A549 (cell line): ENCODE data around the gene RASGRP1. TPM values are rescaled to one million over a fixed set of nuclear protein-coding genes. Genes with fewer than 3 reads are reported as not detected.

Experiments
- ATAC-seq, 2 experiments: fragments of 200-7000 bp in 1 of 2; fragments of >200 bp in 1 of 2; cut with Nextera tagmentation in 1 of 2; cut with Tn5 transposase in 1 of 2; 3 replicates each; pipeline versions ENCODE4 v1.8.0 to v1.9.1; 2018 to 2020; ENCODE audit warnings: mild to moderate bottlenecking in 1 of 2, moderate library complexity in 1 of 2
- CTCF ChIA-PET: fragments of 300-600 bp; sonication (Branson Sonifier 250); formaldehyde crosslinking; extraction: SDS; loops from one replicate; lab custom pipeline; 2021; ENCODE audit warnings: antibody characterized with exemption, inconsistent platforms; lab: Yijun Ruan, JAX
- POLR2A ChIA-PET: fragments of 350-600 bp; formaldehyde crosslinking; extraction: SDS; loops from one replicate; lab custom pipeline; 2021; ENCODE audit warnings: antibody characterized with exemption, inconsistent platforms; lab: Yijun Ruan, JAX
- DNase-seq, 2 experiments: peaks; one replicate each; pipeline versions ENCODE4 v3.0.0 to v3.0.0-alpha.2; 2011 to 2016; ENCODE audit warnings: low read depth in 1 of 2, low spot score in 1 of 2
- FAIRE-seq: peaks from 2 replicates; lab custom pipeline; 2011; peaks lifted over from hg19 to GRCh38; lab: Jason Lieb, UNC
- H3K27ac ChIP-seq, 2 experiments: fragments of >200 bp; sonication (Bioruptor Twin); formaldehyde crosslinking; 3 replicates each; pipeline ENCODE4 v1.5.1; 2016 to 2017
- H3K4me1 ChIP-seq: fragments of >200 bp; sonication (Bioruptor Twin); formaldehyde crosslinking; 3 replicates; pipeline ENCODE4 v1.6.1; 2016
- H3K4me2 ChIP-seq: fragments of >200 bp; sonication (Bioruptor Twin); formaldehyde crosslinking; 3 replicates; pipeline ENCODE4 v1.6.1; 2016
- H3K4me3 ChIP-seq: fragments of >200 bp; sonication (Bioruptor Twin); formaldehyde crosslinking; 3 replicates; pipeline ENCODE4 v1.5.1; 2016
- H3K9me3 ChIP-seq: fragments of >200 bp; sonication (Bioruptor Twin); formaldehyde crosslinking; 3 replicates; pipeline ENCODE4 v1.6.1; 2016
- CBX2 ChIP-seq: fragments of 200-600 bp; sonication (generic); IDR thresholded peaks from 2 replicates; pipeline ENCODE4 v1.6.1; 2016; ENCODE audit warnings: low read depth, mild to moderate bottlenecking, borderline replicate concordance
- EHF ChIP-seq: fragments of 250-450 bp; sonication (Bioruptor Pico); IDR thresholded peaks from 2 replicates; pipeline ENCODE4 v1.5.0; 2020; ENCODE audit warnings: mild to moderate bottlenecking
- EHMT2 ChIP-seq: fragments of 200-600 bp; sonication (generic); IDR thresholded peaks from 2 replicates; pipeline ENCODE4 v1.6.1; 2016; ENCODE audit warnings: antibody characterized with exemption, low read depth, mild to moderate bottlenecking, moderate library complexity
- EP300 ChIP-seq, 2 experiments: fragments of >200 bp; sonication (Bioruptor Twin); formaldehyde crosslinking; IDR thresholded peaks; 2 replicates in 1 of 2; 3 replicates in 1 of 2; pipeline ENCODE4 v1.6.1; 2016 to 2017
- FOSL2 ChIP-seq, 2 experiments: fragments of 450-650 bp in 1 of 2; fragments of >200 bp in 1 of 2; sonication (Bioruptor Twin) in 1 of 2; formaldehyde crosslinking; IDR thresholded peaks; 2 replicates each; pipeline versions ENCODE4 v1.5.0 to v1.6.1; 2016 to 2020; ENCODE audit warnings: mild to moderate bottlenecking in 1 of 2, moderate library complexity in 1 of 2
- GATA3 ChIP-seq: IDR thresholded peaks from 2 replicates; pipeline ENCODE4 v1.6.1; 2012; ENCODE audit warnings: borderline replicate concordance
- HEYL ChIP-seq: fragments of 250-450 bp; sonication (Bioruptor Pico); IDR thresholded peaks from 2 replicates; pipeline ENCODE4 v1.8.0; 2021; ENCODE audit warnings: mild to moderate bottlenecking, moderate library complexity
- HOXB13 ChIP-seq: fragments of 250-450 bp; sonication (Bioruptor Pico); IDR thresholded peaks from 2 replicates; pipeline ENCODE4 v1.5.0; 2020; ENCODE audit warnings: low read depth, mild to moderate bottlenecking, moderate library complexity
- HOXB5 ChIP-seq: fragments of 250-450 bp; sonication (Bioruptor Pico); IDR thresholded peaks from 2 replicates; pipeline ENCODE4 v1.5.0; 2020; ENCODE audit warnings: mild to moderate bottlenecking, moderate library complexity
- JUN ChIP-seq, 2 experiments: fragments of >200 bp; sonication (Bioruptor Twin); formaldehyde crosslinking; IDR thresholded peaks; 2 replicates in 1 of 2; 3 replicates in 1 of 2; pipeline ENCODE4 v1.6.1; 2016 to 2017
- JUNB ChIP-seq: fragments of >200 bp; sonication (Bioruptor Twin); formaldehyde crosslinking; IDR thresholded peaks from 2 replicates; pipeline ENCODE4 v1.6.1; 2016
- MAFK ChIP-seq: fragments of 450-650 bp; IDR thresholded peaks from 2 replicates; pipeline ENCODE4 v1.6.1; 2014; ENCODE audit not compliant: partially characterized antibody
- NFE2L2 ChIP-seq: fragments of 150-350 bp; conservative IDR thresholded peaks from 2 replicates; pipeline ENCODE4 v1.6.1; 2014; ENCODE audit warnings: low read length
- NPAS2 ChIP-seq: fragments of 250-450 bp; sonication (Bioruptor Pico); IDR thresholded peaks from 2 replicates; pipeline ENCODE4 v1.8.0; 2022; ENCODE audit warnings: mild to moderate bottlenecking, moderate library complexity, borderline replicate concordance
- NR3C1 ChIP-seq: fragments of >200 bp; sonication (Bioruptor Twin); formaldehyde crosslinking; IDR thresholded peaks from 3 replicates; pipeline ENCODE4 v1.6.1; 2017
- PHF8 ChIP-seq: fragments of 200-600 bp; sonication (generic); IDR thresholded peaks from 2 replicates; pipeline ENCODE4 v1.6.1; 2016; ENCODE audit warnings: low read depth, mild to moderate bottlenecking, antibody characterized with exemption, moderate library complexity, borderline replicate concordance
- RARB ChIP-seq: fragments of 250-450 bp; sonication (Bioruptor Pico); IDR thresholded peaks from 2 replicates; pipeline ENCODE4 v1.8.0; 2021; ENCODE audit warnings: mild to moderate bottlenecking, moderate library complexity
- RNF2 ChIP-seq: fragments of 200-600 bp; sonication (generic); IDR thresholded peaks from 2 replicates; pipeline ENCODE4 v1.6.1; 2016; ENCODE audit warnings: low read depth, mild to moderate bottlenecking, antibody characterized with exemption, moderate library complexity, borderline replicate concordance
- TP53 ChIP-seq: fragments of 250-450 bp; sonication (Bioruptor Pico); IDR thresholded peaks from 2 replicates; pipeline ENCODE4 v1.5.0; 2021; ENCODE audit warnings: mild to moderate bottlenecking, moderate library complexity
- ZC3H11A ChIP-seq: fragments of 450-650 bp; IDR thresholded peaks from 2 replicates; pipeline ENCODE4 v1.6.1; 2014; ENCODE audit warnings: antibody characterized with exemption, mild to moderate bottlenecking
- ZNF302 ChIP-seq: fragments of 250-450 bp; sonication (Bioruptor Pico); IDR thresholded peaks from 2 replicates; pipeline ENCODE4 v1.9.0; 2021; ENCODE audit warnings: inconsistent platforms, mild to moderate bottlenecking, moderate library complexity
- WGBS: methylation state at CpG from one replicate; pipeline ENCODE4 v1.1.6; 2017; ENCODE audit errors: missing lambda C conversion rate; 5-methylcytosine and 5-hydroxymethylcytosine counted together
- polyA plus RNA-seq, 4 experiments: library from polyadenylated mRNA; depleted of rRNA in 3 of 4; stranded (reverse); fragments of >200 nt; fragmentation: RNase III in 1 of 4; extraction: RNeasy Plus Mini Kit Qiagen cat#74134 plus additional on column Dnase treatment in 1 of 4; gene quantifications; 2 replicates in 3 of 4; 3 replicates in 1 of 4; pipeline ENCODE4 v1.2.3, GENCODE V29; 2011 to 2017
- TF ChIP-seq, protein P1 (sequence below): IDR thresholded peaks from 2 replicates; pipeline ENCODE4 v1.6.1; 2012; ENCODE audit warnings: low read depth, borderline replicate concordance
- TF ChIP-seq, protein P2 (sequence below): fragments of >200 bp; sonication (Bioruptor Twin); formaldehyde crosslinking; IDR thresholded peaks from 3 replicates; pipeline ENCODE4 v1.5.1; 2016
- TF ChIP-seq, protein P3 (sequence below): fragments of 250-450 bp; sonication (Bioruptor Pico); IDR thresholded peaks from 2 replicates; pipeline ENCODE4 v1.5.0; 2020; ENCODE audit warnings: low read depth, mild to moderate bottlenecking, moderate library complexity
- TF ChIP-seq, protein P4 (sequence below): IDR thresholded peaks from 2 replicates; pipeline ENCODE4 v1.6.1; 2012
- TF ChIP-seq, protein P5 (sequence below): fragments of 150-350 bp; IDR thresholded peaks from 2 replicates; pipeline ENCODE4 v1.6.1; 2014; ENCODE audit warnings: low read depth, mild to moderate bottlenecking, low read length

Gene RASGRP1
- polyA plus RNA-seq, 2 of the 4 experiments (the other 2 are of a cell fraction): 0.70 to 1.2 TPM

DNA sequence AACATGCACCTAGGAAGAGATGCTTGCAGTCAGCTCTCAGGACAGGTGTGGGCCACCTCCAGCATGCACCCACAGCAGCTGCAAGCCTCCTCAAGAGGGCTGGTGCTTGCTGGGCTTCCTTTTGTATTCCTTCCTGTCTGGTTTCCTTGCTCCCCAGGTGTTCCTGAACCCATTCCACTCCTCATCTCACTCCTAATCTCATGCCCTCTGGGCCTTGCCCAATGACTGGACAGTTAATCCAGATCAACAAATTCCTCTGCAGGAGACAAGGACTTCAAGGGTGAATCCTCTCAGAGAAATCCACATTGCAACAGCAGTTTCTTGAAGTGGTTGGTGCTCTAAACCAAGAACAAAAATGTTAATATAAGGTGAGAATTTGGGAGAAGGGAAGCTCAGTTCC lies 30.7 kb downstream of the RASGRP1 start:
- FAIRE-seq (no peak), ATAC-seq (no peak), DNase-seq (no peak)
- POLR2A ChIA-PET: no interaction called here
- H3K27ac ChIP-seq: no peak overlapping the region
- H3K4me2 ChIP-seq: no peak overlapping the region
- H3K4me3 ChIP-seq: no peak overlapping the region
- CTCF ChIA-PET: interaction anchor here (1.6 to 1.9 kb wide), 2 partner anchors 28 to 30 kb away, joined by 4 to 9 read pairs; partner anchors contain the start of gene RASGRP1
- H3K4me1 ChIP-seq: peaks cover 4% of the 10 kb centered on the region; the same call in 1 of the 3 replicates
- H3K9me3 ChIP-seq: no peaks in the 10 kb centered on the region
- TF ChIP-seq ZNF302: no peak

DNA sequence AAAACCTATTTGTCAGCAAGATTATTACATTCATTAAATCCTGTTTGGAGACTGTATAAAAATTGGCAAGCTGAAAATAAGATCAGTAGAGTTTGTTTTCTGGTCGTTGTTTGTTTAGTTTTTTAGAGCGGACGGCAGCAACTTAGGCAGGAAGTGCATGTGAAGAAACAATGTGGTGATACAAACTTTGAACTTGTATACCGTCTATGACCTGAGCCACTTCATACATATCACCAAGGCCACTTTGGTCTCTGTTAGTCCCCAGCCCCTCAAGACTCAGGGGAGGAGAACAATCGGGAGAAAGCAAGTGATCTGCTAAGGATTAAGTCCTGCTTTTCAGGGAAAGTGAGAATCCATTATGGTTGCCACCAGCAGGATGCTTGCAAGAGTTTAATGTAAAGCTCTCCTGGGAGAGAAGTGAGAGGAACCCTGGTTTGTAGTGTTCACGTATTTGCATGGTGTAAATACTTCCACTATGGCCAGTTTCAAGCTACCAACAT lies 31.1 kb downstream of the RASGRP1 start:
- ATAC-seq (no peak), DNase-seq (no peak), FAIRE-seq (no peak)
- Histone ChIP-seq H3K4me1 (peaks cover 4% of the 10 kb centered on the region; the same call in 1 of the 3 replicates), H3K27ac (no peak overlapping the region), H3K4me2 (no peak overlapping the region), H3K4me3 (no peak overlapping the region), H3K9me3 (no peaks in the 10 kb centered on the region)
- CTCF ChIA-PET: interaction anchor here (0.8 to 1.9 kb wide), 3 partner anchors 18 to 30 kb away, joined by 3 to 9 read pairs (median 4); partner anchors contain the start of gene RASGRP1
- TF ChIP-seq PHF8 (no peak), JUNB (no peak), HOXB5 (CRISPR knock-in tag) (no peak), ZC3H11A (no peak), EP300 (IDR thresholded peaks at IDR 0.05) (no peak), EHF (CRISPR knock-in tag) (no peak), RNF2 (no peak), NR3C1 (no peak), EHMT2 (no peak), NPAS2 (no peak), RARB (CRISPR knock-in tag) (no peak), JUN (IDR thresholded peaks at IDR 0.05) (no peak), GATA3 (no peak), NFE2L2 (no peak), HOXB13 (no peak), TP53 (CRISPR knock-in tag) (no peak), HEYL (CRISPR knock-in tag) (no peak)
- TF ChIP-seq, protein P1, sequence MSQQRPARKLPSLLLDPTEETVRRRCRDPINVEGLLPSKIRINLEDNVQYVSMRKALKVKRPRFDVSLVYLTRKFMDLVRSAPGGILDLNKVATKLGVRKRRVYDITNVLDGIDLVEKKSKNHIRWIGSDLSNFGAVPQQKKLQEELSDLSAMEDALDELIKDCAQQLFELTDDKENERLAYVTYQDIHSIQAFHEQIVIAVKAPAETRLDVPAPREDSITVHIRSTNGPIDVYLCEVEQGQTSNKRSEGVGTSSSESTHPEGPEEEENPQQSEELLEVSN: no peak
- TF ChIP-seq, protein P2, sequence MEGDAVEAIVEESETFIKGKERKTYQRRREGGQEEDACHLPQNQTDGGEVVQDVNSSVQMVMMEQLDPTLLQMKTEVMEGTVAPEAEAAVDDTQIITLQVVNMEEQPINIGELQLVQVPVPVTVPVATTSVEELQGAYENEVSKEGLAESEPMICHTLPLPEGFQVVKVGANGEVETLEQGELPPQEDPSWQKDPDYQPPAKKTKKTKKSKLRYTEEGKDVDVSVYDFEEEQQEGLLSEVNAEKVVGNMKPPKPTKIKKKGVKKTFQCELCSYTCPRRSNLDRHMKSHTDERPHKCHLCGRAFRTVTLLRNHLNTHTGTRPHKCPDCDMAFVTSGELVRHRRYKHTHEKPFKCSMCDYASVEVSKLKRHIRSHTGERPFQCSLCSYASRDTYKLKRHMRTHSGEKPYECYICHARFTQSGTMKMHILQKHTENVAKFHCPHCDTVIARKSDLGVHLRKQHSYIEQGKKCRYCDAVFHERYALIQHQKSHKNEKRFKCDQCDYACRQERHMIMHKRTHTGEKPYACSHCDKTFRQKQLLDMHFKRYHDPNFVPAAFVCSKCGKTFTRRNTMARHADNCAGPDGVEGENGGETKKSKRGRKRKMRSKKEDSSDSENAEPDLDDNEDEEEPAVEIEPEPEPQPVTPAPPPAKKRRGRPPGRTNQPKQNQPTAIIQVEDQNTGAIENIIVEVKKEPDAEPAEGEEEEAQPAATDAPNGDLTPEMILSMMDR: no peak
- WGBS: 61% methylated on average over 6 of the region's 6 CpGs
- POLR2A ChIA-PET: no interaction called here

DNA sequence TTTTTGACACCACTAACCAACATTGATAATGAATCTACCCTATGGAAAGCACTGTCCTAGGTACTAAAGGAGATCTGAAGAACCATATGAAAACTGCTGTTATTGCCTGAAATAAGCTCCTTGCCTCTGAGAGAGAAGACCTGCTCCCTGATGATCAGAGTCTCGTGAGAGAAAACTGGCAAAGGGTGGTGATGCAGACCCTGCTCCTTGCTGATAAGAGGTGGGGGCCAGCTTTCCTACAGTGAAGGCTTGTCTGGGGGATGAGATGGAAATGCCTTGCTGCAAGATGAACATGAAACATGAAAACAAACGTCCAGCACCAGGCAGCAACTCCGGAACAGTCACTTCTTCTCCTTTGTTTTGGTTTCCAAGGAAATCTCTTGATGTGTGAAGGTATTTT lies 31.9 kb downstream of the RASGRP1 start:
- CTCF ChIA-PET: interaction anchor here (0.8 kb wide), 1 partner anchor 18 kb away, joined by 3 read pairs; no protein-coding TSS in a partner anchor
- Histone ChIP-seq H3K27ac (no peak overlapping the region), H3K4me2 (no peak overlapping the region), H3K4me3 (no peak overlapping the region), H3K4me1 (peaks cover 4% of the 10 kb centered on the region; the same call in 1 of the 3 replicates), H3K9me3 (no peaks in the 10 kb centered on the region)
- FAIRE-seq: no peak
- ATAC-seq: no peak
- WGBS: 44% methylated on average over 3 of the region's 3 CpGs
- POLR2A ChIA-PET: no interaction called here
- DNase-seq: no peak
- TF ChIP-seq, protein P3, sequence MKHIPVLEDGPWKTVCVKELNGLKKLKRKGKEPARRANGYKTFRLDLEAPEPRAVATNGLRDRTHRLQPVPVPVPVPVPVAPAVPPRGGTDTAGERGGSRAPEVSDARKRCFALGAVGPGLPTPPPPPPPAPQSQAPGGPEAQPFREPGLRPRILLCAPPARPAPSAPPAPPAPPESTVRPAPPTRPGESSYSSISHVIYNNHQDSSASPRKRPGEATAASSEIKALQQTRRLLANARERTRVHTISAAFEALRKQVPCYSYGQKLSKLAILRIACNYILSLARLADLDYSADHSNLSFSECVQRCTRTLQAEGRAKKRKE (CRISPR knock-in tag): no peak
- TF ChIP-seq FOSL2 (IDR thresholded peaks at IDR 0.05) (no peak), FOSL2 (CRISPR knock-in tag; IDR thresholded peaks at IDR 0.05) (no peak), NPAS2 (no peak), ZNF302 (no peak), PHF8 (no peak), CBX2 (no peak), MAFK (no peak)
- TF ChIP-seq, protein P4, sequence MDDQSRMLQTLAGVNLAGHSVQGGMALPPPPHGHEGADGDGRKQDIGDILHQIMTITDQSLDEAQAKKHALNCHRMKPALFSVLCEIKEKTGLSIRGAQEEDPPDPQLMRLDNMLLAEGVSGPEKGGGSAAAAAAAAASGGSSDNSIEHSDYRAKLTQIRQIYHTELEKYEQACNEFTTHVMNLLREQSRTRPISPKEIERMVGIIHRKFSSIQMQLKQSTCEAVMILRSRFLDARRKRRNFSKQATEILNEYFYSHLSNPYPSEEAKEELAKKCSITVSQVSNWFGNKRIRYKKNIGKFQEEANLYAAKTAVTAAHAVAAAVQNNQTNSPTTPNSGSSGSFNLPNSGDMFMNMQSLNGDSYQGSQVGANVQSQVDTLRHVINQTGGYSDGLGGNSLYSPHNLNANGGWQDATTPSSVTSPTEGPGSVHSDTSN: no peak
- TF ChIP-seq, protein P5, sequence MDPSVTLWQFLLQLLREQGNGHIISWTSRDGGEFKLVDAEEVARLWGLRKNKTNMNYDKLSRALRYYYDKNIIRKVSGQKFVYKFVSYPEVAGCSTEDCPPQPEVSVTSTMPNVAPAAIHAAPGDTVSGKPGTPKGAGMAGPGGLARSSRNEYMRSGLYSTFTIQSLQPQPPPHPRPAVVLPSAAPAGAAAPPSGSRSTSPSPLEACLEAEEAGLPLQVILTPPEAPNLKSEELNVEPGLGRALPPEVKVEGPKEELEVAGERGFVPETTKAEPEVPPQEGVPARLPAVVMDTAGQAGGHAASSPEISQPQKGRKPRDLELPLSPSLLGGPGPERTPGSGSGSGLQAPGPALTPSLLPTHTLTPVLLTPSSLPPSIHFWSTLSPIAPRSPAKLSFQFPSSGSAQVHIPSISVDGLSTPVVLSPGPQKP: no peak
